NCI-H2081 (cell line): ENCODE measurements around the gene KDM2A.
A peak's percentile ranks its signal among the peaks of the same experiment; 100 is the strongest.

Experiments
- DNase-seq, 2 experiments: peaks; one replicate each; lab custom pipeline; 2025; lab: John Stamatoyannopoulos, UW

KDM2A gene

GRCh38 chr11:67301313-67301921 lies 182.4 kb downstream of the KDM2A start:
- DNase-seq, result no peak

GRCh38 chr11:67301951-67302516 lies 183.0 kb downstream of the KDM2A start:
- DNase-seq, result peak; percentile 20 to 27

DNA sequence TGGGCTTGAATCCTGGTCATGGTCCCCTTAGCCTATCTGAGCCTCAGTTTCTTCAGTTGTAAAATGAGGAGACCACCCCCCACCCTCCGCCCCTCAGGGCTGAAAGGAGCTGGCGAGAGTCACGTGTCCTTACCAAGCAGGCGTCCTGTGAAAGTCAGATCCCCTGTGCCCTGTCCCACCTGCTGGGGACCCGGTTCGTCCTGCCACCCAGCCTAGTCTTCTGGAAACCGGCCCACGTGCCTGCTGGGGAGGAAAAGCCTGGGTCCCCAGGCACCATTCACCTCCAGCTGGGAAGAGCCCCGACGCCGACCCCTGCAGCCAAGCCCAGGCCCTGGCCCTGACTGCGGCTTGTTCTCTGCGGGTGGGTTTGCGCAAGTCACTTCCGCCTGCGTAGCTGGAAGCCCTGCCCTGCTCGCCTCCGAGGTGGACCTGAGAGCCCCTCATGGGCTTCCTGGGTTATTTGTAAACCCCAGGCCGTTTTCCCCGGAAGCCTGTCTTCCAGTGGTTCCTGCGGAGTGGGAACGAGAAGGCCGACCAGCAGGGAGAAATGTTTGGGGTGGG lies 183.6 kb downstream of the KDM2A start:
- DNase-seq, result peak; percentile 13 to 23

DNA sequence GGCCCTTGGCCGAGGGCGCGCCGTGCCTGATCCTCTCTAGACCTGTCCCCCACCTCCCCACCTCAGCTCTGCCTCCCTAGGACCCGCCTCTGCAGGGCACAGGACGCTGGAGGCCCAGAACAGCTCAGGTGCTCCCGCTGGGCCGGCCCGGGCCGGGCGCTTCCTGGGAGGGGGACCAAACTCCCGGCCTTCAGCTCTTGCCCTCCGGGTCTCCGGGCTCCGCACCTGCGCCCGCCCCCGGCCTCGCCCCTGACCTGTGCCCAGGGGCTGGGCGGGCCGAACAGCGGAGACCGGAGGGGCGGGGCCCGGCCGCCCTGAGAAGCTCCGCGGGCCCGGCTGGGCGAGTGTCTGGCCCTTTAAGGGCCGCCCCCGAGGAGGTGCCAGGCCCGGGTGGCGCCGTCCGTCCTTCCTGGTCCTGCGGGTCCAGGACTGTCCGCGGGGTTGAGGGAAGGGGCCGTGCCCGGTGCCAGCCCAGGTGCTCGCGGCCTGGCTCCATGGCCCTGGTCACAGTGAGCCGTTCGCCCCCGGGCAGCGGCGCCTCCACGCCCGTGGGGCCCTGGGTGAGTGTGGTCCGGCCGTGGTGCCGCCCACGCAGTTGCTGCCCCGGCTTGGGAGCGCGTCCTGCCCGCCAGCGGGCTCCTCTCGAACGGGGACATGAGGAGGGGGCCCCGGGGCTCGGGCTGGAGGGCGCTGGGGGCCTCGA lies 184.2 kb downstream of the KDM2A start, which contains the start of gene SSH3:
Gene SSH3, plus strand, starts transcription at position 399 of the 703 bp plus-strand sequence. Its CDS starts 96 bp downstream, at position 495.
- DNase-seq, result peak; percentile 29 to 35

DNA sequence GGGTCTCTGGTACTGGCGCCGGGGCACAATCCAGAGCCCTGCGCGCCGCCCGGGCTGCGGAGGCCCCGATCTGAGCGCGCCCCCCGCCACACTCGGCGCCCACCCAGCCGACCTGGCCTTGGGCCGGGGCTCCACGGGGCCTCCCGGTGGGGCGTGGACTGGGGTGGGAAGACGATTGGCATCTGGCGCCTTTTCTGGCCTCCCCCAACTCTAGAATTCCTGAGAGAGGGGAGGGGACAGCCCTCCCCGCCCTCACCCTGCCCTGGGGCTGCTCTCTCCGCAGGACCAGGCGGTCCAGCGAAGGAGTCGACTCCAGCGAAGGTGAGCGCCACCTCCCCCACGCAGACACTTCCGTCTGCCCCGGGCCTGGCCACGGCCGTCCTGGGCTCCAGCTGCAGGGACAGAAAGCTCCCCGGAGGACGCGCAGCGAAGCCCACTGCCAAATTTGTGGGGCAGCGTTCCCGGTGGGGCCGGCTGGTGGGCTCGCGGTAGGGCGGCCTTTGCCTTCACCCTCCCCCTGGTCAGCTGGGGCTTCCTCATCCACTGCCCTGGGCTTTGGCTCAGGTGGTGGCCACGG lies 184.9 kb downstream of the KDM2A start:
- DNase-seq, result no peak

DNA sequence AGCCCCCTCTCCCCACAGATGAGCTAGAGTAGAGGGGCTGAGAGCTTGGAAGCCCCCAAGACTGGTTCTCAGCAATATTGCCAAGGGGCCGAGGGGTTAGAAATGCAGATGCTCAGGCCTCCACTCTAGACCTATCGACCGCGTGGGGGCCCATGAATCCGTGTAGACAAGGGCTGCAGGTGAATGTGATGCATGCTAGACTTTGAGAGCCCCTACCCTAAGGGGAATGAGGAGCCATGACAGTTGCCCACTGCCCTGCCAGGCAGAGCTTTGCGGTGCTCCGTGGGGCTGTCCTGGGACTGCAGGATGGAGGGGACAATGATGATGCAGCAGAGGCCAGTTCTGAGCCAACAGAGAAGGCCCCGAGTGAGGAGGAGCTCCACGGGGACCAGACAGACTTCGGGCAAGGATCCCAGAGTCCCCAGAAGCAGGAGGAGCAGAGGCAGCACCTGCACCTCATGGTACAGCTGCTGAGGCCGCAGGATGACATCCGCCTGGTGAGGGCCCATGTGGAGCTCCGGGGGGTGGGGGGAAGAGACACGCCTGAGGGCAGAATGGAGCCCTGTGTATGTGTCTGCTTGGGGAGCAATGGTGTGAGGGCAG lies 185.5 kb downstream of the KDM2A start:
- no peak for DNase-seq

DNA sequence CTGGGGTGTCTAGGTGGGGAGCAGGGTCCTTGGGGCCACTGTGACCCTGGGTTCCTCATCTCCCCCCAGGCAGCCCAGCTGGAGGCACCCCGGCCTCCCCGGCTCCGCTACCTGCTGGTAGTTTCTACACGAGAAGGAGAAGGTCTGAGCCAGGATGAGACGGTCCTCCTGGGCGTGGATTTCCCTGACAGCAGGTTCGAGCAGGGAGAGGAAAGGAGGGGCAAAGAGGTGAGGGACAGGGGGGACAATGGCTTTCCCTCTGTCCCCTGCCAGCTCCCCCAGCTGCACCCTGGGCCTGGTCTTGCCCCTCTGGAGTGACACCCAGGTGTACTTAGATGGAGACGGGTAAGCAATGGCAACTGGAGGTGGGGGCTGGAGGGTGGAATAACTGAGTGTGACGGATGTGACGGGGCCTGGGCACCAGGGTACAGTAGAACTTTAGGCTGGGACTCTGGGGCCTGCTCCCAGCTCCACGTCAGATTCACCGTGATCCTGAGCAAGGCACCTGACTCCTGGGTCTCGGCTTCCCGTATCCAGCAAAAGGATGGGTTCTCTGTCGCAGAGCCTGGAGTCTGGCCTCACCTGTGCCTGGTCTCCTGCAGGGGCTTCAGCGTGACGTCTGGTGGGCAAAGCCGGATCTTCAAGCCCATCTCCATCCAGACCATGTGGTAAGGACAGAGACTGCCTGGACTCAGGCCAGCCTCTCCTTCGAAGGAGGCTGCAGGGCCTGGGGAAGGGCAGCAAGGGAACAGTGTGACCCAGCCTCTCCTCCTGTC lies 187.9 kb downstream of the KDM2A start:
- DNase-seq, result no peak

GRCh38 chr11:67307545-67308001 lies 188.5 kb downstream of the KDM2A start:
- no peak for DNase-seq
